ENCODE results near the gene ZYG11B. TPM values are rescaled to one million over a fixed set of nuclear protein-coding genes. Genes with fewer than 3 reads are reported as not detected.
"Not testable (repeated sequence)": the region's sequence is repeated elsewhere in the genome, so short reads cannot be mapped to it uniquely, and the experiment has no call there.

Gene ZYG11B
- total RNA-seq, 1 experiment from 2014 or later, result 37.7 TPM

GRCh38 chr1:52801011-52801410 lies 74.8 kb downstream of the ZYG11B start:
- Histone ChIP-seq H3K9me3 (replicated peaks) (no peaks in the 10 kb centered on the region), H3K27me3 (replicated peaks) (no peaks in the 10 kb centered on the region), H3K4me3 (no peak overlapping the region), H3K36me3 (peaks cover 29% of the 10 kb centered on the region), H3K27ac (no peak overlapping the region), H3K4me1 (replicated peaks) (no peaks in the 10 kb centered on the region)
- DNase-seq (ENCODE audit: low read depth in 1 of 2, low spot score in 2 of 2), result no peak

- H3K27me3 ChIP-seq (replicated peaks); H3K4me1 ChIP-seq (replicated peaks); H3K27ac ChIP-seq; DNase-seq (ENCODE audit: low read depth in 1 of 2, low spot score in 2 of 2); H3K4me3 ChIP-seq; H3K9me3 ChIP-seq (replicated peaks): not testable (repeated sequence)
- H3K36me3 ChIP-seq, result peaks cover 16% of the 10 kb centered on the region
These were observed 77.8 kb downstream of the ZYG11B start for GRCh38 chr1:52804083-52804482.

DNA sequence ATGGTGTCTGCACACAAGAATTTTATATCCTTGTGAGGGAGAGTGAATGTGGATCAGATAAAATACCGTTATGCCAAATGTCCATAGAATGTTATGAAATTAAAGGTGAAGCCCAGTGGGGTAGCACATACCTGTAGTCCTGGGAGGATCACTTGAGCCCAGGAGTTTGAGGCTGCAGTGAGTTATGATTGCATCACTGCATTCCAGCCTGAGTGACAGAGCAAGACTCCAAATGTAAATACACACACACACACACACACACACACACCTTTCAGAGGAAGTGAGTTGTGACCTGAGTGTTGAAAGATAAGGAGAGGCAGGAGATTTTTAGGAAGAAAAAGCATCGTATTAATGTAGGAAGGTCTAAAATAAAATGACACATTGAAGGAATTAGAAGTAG lies 88.2 kb downstream of the ZYG11B start:
- no peak for DNase-seq (ENCODE audit: low read depth in 1 of 2, low spot score in 2 of 2)
- H3K9me3 ChIP-seq (replicated peaks), result no peaks in the 10 kb centered on the region
- H3K4me3 ChIP-seq, result no peak overlapping the region
- H3K27ac ChIP-seq, result no peak overlapping the region
- H3K36me3 ChIP-seq, result peaks cover 38% of the 10 kb centered on the region
- H3K27me3 ChIP-seq (replicated peaks), result no peaks in the 10 kb centered on the region
- no peaks in the 10 kb centered on the region for H3K4me1 ChIP-seq (replicated peaks)

DNA sequence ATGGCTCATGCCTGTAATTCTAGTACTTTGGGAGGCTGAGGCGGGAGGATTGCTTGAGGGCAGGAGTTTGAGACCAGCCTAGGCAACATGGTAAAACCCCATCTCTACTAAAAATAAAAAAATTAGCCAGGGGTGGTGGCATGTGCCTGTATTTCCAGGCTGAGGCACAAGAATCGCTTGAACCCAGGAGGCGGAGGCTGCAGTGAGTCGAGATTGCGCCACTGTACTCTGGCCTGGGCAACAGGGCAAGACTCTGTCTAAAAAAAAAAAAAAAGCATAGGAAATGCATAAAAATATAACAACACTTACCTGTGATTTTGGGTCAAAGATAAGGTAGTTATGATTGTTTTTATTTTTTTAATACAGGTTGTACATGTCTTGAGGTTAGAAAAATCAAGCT lies 94.6 kb downstream of the ZYG11B start:
- DNase-seq (ENCODE audit: low read depth in 1 of 2, low spot score in 2 of 2); H3K9me3 ChIP-seq (replicated peaks); H3K4me3 ChIP-seq: not testable (repeated sequence)

DNA sequence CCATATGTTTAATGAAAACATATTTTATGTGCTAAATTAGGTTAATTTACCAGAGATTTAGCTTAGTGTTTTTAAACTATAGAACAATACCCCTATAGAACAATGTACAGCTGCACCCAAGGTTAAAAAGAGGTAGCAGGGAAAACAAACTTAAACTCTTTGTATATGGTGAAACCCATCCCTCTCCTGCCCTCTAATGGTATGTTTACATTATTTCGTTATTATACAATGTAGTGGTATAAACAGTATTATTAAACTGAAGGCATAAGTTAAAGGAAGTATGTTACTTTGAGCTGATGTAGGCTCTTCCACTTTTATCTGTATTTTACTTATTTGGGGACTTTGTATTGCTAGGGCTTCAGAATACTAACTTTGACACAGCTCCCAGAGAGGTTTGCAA lies 99.6 kb downstream of the ZYG11B start:
- peak in 1 of 2 experiments; percentile 10 for DNase-seq (ENCODE audit: low read depth in 1 of 2, low spot score in 2 of 2)
- Histone ChIP-seq H3K4me3 (no peak overlapping the region), H3K27ac (no peak overlapping the region), H3K9me3 (replicated peaks) (no peaks in the 10 kb centered on the region), H3K4me1 (replicated peaks) (no peaks in the 10 kb centered on the region; the same call in 1 of the 2 replicates), H3K36me3 (peaks cover 6% of the 10 kb centered on the region), H3K27me3 (replicated peaks) (no peaks in the 10 kb centered on the region)

More for the DNA sequence above, 94.6 kb downstream of the ZYG11B start:
- H3K4me1 ChIP-seq (replicated peaks); H3K27me3 ChIP-seq (replicated peaks); H3K27ac ChIP-seq: not testable (repeated sequence)
- H3K36me3 ChIP-seq, result peaks cover 18% of the 10 kb centered on the region

GRCh38 chr1:52834798-52835197 lies 108.5 kb downstream of the ZYG11B start:
- DNase-seq (ENCODE audit: low read depth in 1 of 2, low spot score in 2 of 2), result no peak
- no peaks in the 10 kb centered on the region for H3K36me3 ChIP-seq
- H3K9me3 ChIP-seq (replicated peaks), result no peaks in the 10 kb centered on the region
- peaks cover 5% of the 10 kb centered on the region for H3K4me1 ChIP-seq (replicated peaks)
- no peak overlapping the region for H3K4me3 ChIP-seq
- no peak overlapping the region for H3K27ac ChIP-seq
- no peaks in the 10 kb centered on the region for H3K27me3 ChIP-seq (replicated peaks)

- Histone ChIP-seq H3K27ac (no peak overlapping the region), H3K27me3 (replicated peaks) (no peaks in the 10 kb centered on the region), H3K4me3 (no peak overlapping the region), H3K36me3 (no peaks in the 10 kb centered on the region), H3K4me1 (replicated peaks) (peaks cover 5% of the 10 kb centered on the region), H3K9me3 (replicated peaks) (no peaks in the 10 kb centered on the region)
- no peak for DNase-seq (ENCODE audit: low read depth in 1 of 2, low spot score in 2 of 2)
These were observed 109.8 kb downstream of the ZYG11B start for GRCh38 chr1:52836035-52836434.

GRCh38 chr1:52839175-52839574 lies 112.9 kb downstream of the ZYG11B start:
- H3K9me3 ChIP-seq (replicated peaks); H3K27me3 ChIP-seq (replicated peaks); H3K36me3 ChIP-seq; H3K27ac ChIP-seq; H3K4me3 ChIP-seq; DNase-seq (ENCODE audit: low read depth in 1 of 2, low spot score in 2 of 2): not testable (repeated sequence)
- H3K4me1 ChIP-seq (replicated peaks), result peaks cover 12% of the 10 kb centered on the region

GRCh38 chr1:52842643-52843310 lies 116.5 kb downstream of the ZYG11B start, which contains the start of gene ZYG11A:
Gene ZYG11A, plus strand, starts transcription at chr1:52842760. Its CDS starts 124 bp downstream, at chr1:52842884.
- Histone ChIP-seq H3K27me3 (replicated peaks) (no peaks in the 10 kb centered on the region; the same call in 1 of the 2 replicates), H3K36me3 (no peaks in the 10 kb centered on the region), H3K9me3 (replicated peaks) (peaks cover 6% of the 10 kb centered on the region), H3K4me3 (peak within 1 kb of the TSS; percentile 48), H3K4me1 (replicated peaks) (peaks cover 12% of the 10 kb centered on the region), H3K27ac (no peak within 1 kb of the TSS; the same call in 1 of the 2 replicates)
- DNase-seq (ENCODE audit: low read depth in 1 of 2, low spot score in 2 of 2), result peak; percentile 68 to 82

DNA sequence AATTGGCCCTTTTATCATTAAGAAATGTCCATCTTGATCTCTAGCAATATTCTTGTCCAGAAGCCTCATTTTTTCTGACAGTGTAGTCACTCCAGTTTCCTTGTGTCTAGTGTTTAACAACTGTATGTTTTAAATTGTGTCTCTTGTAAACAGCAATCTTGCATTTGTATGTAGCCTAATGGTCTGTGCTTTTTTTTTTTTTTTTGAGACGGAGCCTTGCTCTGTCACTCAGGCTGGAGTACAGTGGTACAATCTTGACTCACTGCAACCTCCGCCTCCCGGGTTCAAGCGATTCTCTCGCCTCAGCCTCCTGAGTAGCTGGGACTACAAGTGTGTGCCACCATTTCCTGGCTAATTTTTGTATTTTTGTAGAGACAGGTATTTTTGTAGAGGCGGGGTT lies 118.9 kb downstream of the ZYG11B start:
- H3K27ac ChIP-seq; H3K9me3 ChIP-seq (replicated peaks); DNase-seq (ENCODE audit: low read depth in 1 of 2, low spot score in 2 of 2); H3K36me3 ChIP-seq; H3K27me3 ChIP-seq (replicated peaks); H3K4me3 ChIP-seq: not testable (repeated sequence)
- peaks cover 12% of the 10 kb centered on the region for H3K4me1 ChIP-seq (replicated peaks)

DNA sequence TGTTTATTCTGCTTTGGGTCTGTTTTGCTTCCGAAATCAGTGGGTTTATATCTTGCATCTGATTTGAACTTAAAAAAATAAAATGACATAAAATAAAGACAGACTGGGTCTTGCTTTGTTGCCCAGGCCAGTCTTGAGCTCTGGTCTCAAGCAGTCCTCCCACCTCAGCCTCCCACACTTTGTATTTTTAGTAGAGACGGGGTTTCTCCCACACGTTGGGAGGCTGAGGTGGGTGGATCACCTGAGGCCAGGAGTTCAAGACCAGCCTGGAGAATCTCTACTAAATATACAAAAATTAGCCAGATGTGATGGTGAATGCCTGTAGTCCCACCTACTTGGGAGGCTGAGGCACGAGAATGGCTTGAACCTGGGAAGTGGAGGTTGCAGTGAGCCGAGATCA lies 122.2 kb downstream of the ZYG11B start:
- no peaks in the 10 kb centered on the region for H3K36me3 ChIP-seq
- H3K4me1 ChIP-seq (replicated peaks), result no peaks in the 10 kb centered on the region
- no peaks in the 10 kb centered on the region for H3K9me3 ChIP-seq (replicated peaks)
- no peak overlapping the region for H3K27ac ChIP-seq
- H3K27me3 ChIP-seq (replicated peaks), result no peaks in the 10 kb centered on the region
- DNase-seq (ENCODE audit: low read depth in 1 of 2, low spot score in 2 of 2), result no peak
- no peak overlapping the region for H3K4me3 ChIP-seq

GRCh38 chr1:52850951-52851350 lies 124.7 kb downstream of the ZYG11B start:
- Histone ChIP-seq H3K27ac (no peak overlapping the region), H3K4me3 (no peak overlapping the region), H3K27me3 (replicated peaks) (no peaks in the 10 kb centered on the region), H3K9me3 (replicated peaks) (no peaks in the 10 kb centered on the region), H3K36me3 (no peaks in the 10 kb centered on the region), H3K4me1 (replicated peaks) (no peaks in the 10 kb centered on the region)
- DNase-seq (ENCODE audit: low read depth in 1 of 2, low spot score in 2 of 2), result no peak

- Histone ChIP-seq H3K27me3 (replicated peaks) (no peaks in the 10 kb centered on the region), H3K36me3 (no peaks in the 10 kb centered on the region), H3K9me3 (replicated peaks) (no peaks in the 10 kb centered on the region), H3K27ac (no peak overlapping the region), H3K4me3 (no peak overlapping the region), H3K4me1 (replicated peaks) (no peaks in the 10 kb centered on the region)
- no peak for DNase-seq (ENCODE audit: low read depth in 1 of 2, low spot score in 2 of 2)
These were observed 126.6 kb downstream of the ZYG11B start for GRCh38 chr1:52852854-52853253.

DNA sequence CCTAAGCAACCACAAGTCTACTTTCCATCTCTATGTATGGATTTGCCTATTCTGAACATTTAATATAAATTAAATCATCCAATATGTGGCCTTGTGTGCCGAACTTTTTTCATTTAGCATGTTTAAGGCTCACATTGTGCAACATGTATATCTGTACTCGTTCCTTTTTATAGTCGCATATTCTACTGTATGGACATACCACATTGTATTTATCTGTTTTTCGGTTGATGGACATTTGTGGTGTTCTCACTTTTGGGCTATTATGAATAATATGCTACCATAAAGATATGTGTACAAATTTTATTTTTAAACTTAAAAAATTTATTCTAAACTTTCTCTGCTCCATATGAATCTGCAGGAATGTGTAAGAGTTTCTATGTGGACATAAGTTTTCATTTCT lies 129.3 kb downstream of the ZYG11B start:
- no peak for DNase-seq (ENCODE audit: low read depth in 1 of 2, low spot score in 2 of 2)
- H3K9me3 ChIP-seq (replicated peaks), result no peaks in the 10 kb centered on the region
- no peak overlapping the region for H3K27ac ChIP-seq
- no peaks in the 10 kb centered on the region for H3K4me1 ChIP-seq (replicated peaks)
- H3K4me3 ChIP-seq, result no peak overlapping the region
- H3K36me3 ChIP-seq, result no peaks in the 10 kb centered on the region
- no peaks in the 10 kb centered on the region for H3K27me3 ChIP-seq (replicated peaks)

- DNase-seq (ENCODE audit: low read depth in 1 of 2, low spot score in 2 of 2), result no peak
- H3K27me3 ChIP-seq (replicated peaks), result no peaks in the 10 kb centered on the region
- no peaks in the 10 kb centered on the region for H3K9me3 ChIP-seq (replicated peaks)
- no peaks in the 10 kb centered on the region for H3K4me1 ChIP-seq (replicated peaks)
- no peaks in the 10 kb centered on the region for H3K36me3 ChIP-seq
- no peak overlapping the region for H3K4me3 ChIP-seq
- H3K27ac ChIP-seq, result no peak overlapping the region
These were observed 129.8 kb downstream of the ZYG11B start for GRCh38 chr1:52856026-52856425.

Data from SJSA1 (cell line).